NCI-H510A (cell line): ENCODE results near the gene GINS1.
A peak's percentile ranks its signal among the peaks of the same experiment; 100 is the strongest.

Source experiments
- DNase-seq: peaks from one replicate; lab custom pipeline; 2025; lab: John Stamatoyannopoulos, UW

GINS1 gene

GRCh38 chr20:25407311-25408169, at the start of gene GINS1:
TSS of gene GINS1 (plus strand) at chr20:25407673. CDS start at chr20:25407821, 148 bp downstream.
- peak; percentile 99 for DNase-seq

DNA sequence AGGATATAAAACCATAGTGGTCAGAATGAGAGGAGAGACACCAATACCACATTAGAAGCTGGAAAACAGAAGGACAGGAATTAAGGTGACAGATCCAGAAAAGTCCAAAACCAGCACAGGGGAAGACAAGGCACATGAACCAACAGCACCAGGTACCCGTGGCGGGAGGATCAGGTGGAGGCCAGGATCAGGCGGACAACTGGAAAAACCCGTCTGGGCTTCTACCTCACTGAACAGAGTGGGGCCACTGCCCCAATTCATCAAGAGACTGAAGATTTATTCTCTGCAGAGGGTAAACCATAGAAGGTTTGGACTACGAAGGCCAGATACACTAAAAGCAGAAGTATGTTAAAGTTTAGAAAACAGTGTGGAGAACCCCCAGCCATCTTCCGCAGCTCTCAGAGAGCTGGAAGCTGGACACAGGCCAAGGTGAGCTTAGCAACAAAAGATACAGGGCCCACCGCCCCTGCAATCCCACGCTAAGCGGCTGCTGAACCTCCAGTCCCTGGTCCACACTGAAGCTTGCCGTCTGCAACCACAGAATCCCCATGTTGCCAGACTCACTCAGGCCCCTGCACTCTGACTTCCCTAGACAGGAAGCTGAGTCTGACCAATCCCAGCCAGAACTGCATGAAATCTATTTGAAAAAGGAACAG, 46.7 kb upstream of the GINS1 start:
- DNase-seq = peak; percentile 29

DNA sequence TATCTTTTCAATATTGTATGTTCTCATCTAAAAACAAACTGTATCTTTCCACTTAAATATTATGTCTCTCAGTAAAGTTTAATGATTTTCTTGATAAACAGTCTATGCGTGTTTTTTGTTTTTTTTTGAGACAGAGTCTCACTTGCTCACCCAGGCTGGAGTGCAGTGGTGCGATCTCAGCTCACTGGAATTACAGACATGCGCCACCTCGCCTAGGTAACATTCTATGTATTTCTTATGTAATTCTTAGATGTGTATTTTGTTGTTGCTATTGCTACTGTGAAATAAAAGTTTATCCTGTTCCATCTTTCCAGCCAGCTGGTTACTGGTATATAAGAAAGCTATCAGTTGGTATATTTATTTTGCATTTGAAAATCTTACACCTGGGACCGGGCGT, 46.2 kb upstream of the GINS1 start:
- no peak for DNase-seq

- no peak for DNase-seq
These were observed 43.2 kb upstream of the GINS1 start for GRCh38 chr20:25364180-25364788.

- no peak for DNase-seq
These were observed 42.4 kb upstream of the GINS1 start for GRCh38 chr20:25364879-25365699.

GRCh38 chr20:25368526-25368925, 38.9 kb upstream of the GINS1 start:
- DNase-seq = no peak

DNA sequence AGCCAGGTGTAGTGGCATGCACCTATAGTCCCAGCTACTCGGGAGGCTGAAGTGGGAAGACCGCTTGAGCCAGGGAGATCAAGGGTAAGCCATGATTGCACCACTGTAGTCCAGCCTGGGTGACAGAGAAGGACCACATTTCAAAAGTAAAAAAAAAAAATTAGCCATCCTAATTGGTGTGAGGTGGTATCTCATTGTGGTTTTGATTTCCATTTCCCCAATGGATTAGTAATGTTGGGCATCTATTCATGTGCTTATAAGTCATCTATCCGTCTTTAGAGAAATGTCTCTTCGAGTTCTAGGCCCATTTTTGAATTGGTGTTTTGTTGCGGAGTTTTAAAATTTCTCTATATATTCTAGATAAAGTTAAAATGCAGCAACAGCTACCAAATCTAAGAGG, 38.5 kb upstream of the GINS1 start:
- no peak for DNase-seq

DNA sequence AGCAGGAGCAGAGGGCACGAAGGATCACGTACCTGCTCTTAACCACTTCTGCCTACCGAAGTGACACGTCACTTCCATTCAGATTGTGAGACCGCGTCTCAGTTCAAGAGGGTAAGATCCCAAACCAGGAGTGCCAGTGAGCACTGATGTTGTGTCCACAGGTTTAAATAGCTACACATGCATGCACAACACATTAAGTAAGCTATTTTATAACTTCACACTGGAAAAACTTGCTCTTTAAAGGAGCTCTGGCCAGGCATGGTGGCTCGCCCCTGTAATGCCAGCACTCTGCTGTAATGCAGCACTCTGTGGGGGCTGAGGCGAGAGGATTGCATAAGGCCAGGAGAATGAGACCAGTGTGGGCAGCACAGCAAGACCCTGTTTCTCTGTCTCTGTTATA, 37.9 kb upstream of the GINS1 start:
- no peak for DNase-seq

GRCh38 chr20:25369971-25370370, 37.5 kb upstream of the GINS1 start:
- no peak for DNase-seq

DNA sequence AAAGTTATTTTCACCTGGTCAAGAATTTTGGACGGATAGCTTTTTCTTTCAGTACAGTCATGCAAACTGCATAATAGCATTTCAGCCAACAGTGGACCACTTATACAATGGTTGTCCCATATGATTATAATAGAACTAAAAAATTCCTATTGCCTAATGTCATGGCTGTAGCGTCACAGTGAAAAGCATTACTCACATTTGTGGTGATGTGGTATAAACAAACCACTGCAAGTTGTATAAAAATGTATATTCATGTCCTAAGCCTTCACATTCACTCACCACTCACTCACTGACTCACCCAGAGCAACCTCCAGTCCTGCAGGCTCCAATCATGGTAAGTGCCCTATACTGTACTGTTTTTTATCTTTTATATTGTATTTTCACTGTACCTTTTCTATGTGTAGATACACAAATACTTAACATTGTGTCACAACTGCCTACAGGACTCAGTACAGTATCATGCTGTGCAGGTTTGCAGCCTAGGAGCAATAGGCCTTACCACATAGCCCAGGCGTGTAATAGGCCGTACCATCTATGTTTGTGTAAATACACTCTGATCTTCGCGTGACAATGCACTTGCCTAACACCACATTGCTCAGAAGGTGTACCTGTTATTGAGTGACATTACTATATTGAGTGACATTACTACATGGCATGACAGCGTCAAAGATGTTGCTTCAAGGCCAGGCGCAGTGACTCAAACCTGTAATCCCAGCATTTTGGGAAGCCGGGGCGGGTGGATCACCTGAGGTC, 34.7 kb upstream of the GINS1 start:
- DNase-seq = no peak

DNA sequence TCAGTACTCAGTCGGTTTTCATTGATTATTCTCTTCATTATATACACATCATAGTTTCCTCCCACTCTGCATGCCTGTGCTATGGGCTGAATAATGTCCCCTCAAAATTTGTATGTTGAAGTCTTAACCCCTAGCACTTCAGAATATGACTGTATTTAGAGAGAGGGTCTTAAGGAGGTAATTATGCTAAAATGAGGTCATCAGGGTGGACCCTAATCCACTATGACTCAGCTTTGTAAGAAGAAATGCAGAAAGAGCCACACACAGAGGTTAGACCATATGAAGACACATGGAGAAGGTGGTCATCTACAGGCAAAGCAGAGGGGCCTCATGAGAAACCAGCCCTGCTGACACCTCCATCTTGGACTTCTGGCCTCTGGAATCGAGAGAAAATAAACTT, 32.6 kb upstream of the GINS1 start:
- DNase-seq = no peak

DNA sequence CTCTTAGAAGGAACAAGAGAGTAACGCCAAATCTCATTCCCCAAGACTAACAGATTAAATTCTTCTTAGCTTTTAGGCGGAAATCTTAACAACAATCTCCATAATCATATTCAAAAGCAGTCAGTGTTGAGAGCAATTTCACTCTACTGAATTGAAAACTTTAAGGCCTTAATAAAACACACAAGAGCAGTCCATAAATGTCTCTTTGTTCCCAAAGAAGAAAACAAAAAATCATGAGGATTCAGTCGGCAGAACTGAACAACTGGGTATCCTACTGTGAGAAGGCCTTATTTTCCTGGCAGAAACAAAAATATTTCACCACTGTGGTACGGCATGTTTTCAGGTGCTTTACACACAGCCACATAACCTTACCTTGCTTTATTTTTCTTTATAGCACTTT, 31.2 kb upstream of the GINS1 start:
- no peak for DNase-seq

GRCh38 chr20:25376886-25377285, 30.6 kb upstream of the GINS1 start:
- DNase-seq = no peak

GRCh38 chr20:25378189-25378883, 29.1 kb upstream of the GINS1 start:
- DNase-seq = no peak

GRCh38 chr20:25378884-25379733, 28.4 kb upstream of the GINS1 start:
- DNase-seq = no peak

GRCh38 chr20:25380945-25381614, 26.4 kb upstream of the GINS1 start:
- DNase-seq = no peak

DNA sequence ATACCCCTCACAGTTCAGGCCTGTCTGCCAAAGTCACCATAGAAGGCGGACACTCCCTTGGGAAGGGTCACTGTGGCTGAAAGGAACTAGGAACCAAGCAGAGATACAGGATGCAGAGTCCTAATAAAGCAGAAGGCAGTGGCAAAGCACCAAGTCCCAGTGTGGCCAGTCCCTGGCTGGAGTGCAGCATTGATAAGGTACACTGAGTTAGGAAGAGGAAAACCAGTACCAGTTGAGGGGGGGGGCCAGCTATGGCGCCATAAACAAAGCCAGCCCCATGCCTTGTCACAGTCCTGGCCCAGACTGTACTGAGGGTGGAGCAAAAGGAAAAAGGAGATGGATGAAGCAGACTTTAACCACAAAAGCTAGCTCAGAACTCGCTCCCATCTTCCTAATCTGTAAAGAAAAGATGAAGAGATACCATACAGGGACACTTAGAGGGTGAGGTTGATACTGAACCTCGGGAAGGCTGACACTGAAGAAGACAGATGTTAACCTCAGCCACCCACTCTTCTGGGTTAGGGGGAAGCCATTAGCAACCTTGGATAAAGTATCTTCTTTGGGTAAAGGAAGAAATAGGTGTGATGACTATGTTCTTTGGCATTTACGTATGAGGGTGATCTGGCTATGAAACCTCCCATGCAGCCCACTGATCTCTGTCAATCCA, 24.6 kb upstream of the GINS1 start:
- no peak for DNase-seq

- DNase-seq = no peak
These were observed 18.0 kb upstream of the GINS1 start for GRCh38 chr20:25389401-25389857.
